HG03342 (cell line): ENCODE results near the gene UCN2.
"Not testable (repeated sequence)": the region's sequence is repeated elsewhere in the genome, so short reads cannot be mapped to it uniquely, and the experiment has no call there.

ENCODE experiments used
- ATAC-seq: cut with Tn5 transposase; IDR thresholded peaks from one replicate; pipeline ENCODE4 v1.9.1; 2021; ENCODE audit warnings: mild to moderate bottlenecking, moderate library complexity; ENCODE audit not compliant: unreplicated experiment

The UCN2 gene

DNA sequence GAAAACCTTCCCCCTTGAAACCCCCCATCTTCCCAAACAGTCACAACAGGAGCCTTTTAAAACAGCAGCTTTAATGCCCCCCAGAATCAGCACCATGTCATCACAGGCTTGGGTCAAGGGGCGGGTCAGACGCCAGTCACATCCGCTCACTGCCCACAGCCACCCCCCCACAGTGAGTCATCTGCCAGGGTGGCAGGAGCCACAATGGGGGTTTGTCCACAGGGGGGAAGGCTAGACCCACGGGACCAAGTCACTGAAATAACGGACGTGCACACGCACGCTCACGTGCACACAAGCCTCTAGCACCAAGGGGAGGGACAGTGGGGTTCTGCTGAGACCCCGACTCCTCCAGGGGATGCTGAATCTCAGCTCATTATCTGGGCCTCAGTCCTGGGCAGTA lies 441 bp upstream of the UCN2 start:
- no peak for ATAC-seq

DNA sequence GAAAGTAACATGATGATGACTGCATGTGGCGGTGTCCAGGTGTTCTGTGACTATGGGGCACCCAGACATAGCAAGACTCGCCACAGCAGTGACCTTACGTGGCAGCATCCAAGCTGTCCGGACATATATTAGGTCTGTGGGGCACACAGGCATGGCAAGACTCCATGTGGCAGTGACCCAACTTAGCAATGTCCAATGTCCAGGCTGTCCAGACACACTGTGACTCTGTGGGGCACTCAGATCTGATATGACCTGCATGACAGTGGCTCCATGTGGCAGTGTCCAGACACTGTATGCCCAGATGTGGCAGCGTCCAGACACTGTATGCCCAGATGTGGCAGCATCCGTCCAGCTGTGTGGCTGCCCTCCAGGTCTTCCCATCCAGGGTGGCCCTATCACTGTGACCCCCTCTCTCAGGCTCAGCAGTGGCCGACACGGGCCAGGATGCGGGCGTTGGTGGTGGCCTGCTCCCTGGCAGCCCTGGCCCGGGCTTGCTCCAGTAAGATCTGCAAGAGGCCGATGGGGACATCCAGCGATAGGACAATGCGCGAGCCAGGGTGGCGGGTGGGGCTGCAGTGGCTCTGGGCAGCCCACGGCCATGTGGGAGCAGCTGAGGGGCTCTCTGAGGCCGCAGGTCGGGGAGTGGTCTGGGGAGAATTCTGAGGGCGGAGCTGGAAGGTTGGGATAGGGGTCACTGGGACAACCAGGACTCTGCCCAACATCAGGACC lies 1.1 kb downstream of the UCN2 start:
- ATAC-seq: no peak

DNA sequence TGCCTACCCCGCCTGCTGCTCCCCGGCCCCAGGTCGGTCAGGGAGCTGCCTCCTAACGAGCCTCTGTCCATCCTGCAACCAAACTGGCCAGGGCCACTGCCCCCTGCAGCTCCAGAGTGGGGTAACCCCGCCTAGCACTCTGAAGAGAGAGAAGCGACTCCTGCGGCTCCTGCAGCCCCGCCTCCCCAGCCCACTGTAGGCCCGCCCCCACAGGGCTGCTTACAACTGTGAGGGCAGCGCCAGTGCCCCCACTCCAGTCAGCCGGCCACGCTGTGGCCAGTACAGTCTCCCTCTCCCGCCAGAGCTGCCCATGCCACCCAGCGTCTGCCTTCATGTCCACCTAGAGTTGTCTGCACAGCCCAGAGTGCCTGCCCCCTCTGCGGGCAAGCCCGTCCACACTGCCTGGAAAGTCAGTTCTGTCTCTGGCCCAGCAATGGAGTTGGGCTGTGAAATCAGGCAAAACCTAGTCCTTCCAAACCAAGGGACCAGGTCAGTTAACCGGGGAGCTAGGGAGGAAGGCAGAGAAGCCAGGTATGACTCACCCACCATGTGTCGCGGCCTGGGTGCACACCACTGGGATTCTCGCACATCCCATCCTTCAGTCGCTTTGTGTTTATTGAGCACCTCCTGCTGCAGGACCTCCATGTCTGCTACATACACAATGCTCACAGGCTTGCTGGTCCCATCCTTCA lies 2.4 kb downstream of the UCN2 start:
- no peak for ATAC-seq

DNA sequence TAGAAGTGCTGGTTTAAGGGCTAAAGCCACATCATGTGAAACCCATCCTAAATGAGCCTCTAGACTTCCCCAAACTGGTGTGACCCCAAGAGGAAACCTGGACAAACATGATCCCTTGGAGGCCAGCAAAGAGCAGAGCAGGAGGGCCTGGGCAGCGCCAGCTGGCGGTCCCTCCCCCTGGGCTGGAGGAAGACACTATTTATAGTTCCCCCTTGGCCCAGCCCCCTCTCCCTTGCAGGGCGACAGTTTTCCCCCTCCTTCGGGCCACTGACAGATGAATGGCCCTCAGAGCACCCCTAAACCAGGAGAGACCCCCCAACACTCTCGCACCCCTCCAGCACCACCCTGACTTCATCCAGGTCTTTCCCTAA lies 2.9 kb downstream of the UCN2 start:
- ATAC-seq: no peak

DNA sequence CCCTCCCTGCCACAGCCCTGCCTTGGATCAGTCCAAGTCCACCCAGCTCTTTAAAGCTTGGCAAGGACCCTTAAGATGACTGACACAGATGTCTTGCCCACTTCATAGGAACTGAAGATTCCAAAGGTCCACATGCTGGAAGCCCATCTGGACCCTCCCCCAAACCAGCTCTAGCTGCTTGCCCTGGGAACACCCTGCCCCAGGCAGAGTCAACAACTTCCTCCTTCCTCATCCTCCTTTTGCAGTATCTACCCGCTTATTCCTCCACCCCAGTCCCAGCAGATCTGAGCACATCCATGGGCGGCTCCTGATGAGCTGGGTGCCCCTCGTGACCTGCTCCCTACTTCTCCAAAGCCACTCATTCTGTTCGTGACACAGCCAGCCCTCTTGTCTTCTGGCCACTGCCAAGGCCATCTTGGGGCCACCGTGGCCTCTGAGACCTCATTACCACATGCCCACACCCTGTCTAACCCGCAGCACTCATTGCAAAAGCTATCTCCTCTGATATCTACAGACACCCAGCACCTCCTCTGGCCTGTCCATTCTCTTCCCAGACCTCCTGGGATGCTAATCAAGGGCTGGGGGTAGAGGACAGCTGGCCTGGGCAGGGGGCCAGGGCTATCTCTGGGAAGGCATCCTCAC lies 5.0 kb downstream of the UCN2 start:
- no peak for ATAC-seq

DNA sequence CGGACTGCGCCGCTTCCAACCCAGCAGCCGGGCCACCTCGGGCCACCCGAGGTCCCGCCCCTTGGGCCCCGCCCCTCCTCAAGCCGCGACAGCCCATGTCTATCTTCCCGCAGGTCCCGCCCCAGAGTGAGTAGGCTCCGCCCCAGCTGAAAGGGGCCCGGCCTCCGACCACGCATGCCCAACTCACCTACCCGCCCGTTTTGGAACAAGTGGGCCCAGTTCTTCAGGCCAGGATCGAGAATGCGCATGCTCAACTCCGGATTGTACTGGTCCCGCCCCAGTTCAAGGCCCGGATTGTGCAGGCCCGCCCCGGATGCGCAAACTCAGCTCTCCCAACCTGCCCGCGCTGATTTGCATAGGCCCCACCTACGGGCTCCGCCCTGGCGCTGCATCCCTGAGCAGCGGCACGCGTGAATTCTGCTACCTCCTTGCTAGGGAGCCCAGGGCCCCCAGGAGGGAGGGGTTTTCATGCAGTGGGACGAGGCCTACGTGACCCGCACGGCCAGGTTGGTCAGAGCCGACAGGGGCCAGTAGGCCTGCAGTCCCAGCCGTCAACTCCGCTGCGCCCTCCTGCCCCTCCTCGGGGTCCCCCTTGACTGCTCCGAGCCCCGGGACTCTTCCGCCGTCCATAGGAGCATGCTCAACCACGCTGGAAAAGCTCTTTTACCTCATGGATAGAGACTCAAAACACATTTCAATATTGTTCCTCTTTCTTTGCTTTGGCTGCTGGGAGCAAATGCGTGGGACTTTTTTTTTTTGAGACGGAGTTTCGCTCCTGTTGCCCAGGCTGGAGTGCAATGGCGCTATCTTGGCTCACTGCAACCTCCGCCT lies 6.6 kb downstream of the UCN2 start, which contains the start of gene PFKFB4:
Gene PFKFB4 (minus strand): TSS at position 8 of the 831 bp plus-strand sequence. CDS start 26 bp downstream, outside the sequence.
- peak; percentile 80 for ATAC-seq

DNA sequence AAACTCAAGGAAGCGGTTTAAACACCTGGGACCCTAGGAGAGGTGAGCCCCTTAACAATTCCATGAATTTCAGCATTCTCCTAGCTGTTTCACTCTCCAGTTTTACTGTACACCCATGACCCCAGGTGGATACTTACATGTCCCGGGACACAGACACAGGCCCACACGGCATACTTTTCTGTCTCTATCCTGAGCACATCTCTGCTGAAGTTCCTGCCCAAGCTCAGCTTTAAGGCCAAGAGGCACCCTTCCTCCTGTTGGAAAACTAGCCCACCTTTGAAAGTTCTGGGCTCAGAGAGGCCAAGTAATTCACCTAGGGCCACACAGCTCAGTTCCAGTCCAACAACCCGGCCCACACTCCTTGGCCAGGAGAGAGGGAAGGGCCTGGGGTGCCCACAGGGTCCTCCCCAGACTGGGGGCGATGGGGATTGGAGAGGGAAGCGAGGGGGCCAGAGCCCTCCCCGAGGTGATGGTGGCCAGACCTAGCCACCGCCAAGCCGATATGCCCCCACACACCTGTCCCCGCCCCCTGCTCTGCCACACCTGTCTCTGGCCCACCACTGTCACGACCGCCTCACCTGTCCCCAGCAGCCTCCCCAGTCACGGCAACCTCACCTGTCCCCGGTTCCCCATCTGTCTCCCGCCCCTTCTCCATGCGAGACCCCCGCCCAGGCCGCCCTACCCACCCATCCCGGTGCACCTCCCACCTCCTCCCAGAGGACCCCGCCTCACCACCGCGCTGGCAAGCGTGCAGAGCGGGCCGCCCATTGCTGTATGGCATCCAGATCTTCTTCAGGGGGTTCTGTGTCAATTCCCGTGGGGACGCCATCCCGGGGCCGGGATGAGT lies 7.4 kb downstream of the UCN2 start:
- ATAC-seq: no peak

DNA sequence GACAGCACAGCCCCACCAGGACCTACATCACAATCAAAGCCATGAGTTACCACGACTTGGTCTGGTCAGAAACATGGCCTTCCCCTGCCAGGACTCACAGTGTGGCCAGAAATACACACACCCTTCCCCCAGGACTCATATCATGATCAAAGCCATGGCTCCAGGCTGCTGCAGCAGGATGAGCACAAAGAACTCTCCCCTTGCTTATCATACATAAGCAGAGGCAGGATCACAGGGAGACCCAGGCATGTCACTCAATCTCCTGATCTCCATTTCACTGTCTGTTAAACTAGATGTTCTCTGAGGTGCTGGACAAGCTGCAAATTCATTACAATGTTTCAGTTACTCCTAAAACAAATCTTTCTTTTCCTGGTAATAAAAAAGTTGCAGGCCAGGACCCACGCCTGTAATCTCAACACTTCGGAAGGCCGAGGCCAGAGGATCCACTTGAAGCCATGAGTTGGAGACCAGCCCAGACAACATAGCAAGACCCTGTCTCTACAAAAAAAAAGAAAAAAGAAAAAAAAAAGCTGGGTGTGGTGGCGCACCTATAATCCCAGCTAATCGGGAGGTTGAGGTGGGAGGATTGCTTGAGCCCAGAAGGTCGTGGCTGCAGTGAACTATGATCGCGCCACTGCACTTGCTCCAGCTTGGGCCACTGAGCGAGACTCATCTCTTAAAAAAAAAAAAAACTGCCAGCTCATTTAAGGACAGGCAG lies 8.2 kb downstream of the UCN2 start:
- no peak for ATAC-seq

DNA sequence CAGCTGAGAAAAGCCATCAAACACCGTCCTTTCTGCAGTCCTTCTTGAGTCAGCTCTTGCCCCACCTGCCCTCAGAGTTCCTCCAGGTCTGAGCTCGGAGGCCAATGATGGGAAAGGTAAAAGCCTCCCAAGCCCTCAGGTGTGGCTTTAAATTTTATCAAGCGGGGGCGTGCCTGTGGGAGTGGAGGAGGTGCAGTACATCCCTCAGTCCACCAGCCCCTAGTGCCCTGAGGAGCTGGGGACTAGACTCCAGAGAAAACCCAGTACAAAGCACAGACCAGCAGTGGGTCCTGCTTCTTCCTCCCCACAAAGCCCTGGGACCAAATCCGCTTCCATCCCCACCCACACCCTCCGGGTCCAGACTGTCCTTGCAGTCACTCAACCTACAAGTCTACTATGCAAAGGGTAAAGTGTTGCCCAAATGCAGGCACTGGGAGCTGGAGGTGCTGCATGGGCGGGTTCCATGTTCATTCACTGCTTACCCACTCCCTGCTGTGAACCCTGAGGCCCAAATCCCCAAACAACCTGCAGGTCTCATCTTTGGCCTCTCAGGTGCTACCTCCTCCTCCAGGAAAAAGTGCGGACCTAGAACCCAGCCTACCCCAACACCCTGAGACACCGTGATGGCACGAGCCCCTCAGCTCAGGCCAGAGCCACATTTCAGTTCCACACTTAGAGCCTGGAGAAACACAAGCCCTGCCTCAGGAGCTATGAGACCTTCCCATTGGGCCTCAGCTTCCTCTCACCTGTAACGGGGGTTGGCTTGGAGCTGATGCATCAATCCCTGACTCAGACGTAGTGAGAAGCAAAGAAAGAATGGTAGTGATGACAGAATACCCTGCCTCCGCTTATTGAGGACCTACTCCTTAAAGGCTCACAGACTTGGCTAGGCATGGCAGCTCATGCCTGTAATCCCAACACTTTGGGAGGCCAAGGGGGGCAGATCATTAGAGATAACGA lies 9.4 kb downstream of the UCN2 start:
- no peak for ATAC-seq

DNA sequence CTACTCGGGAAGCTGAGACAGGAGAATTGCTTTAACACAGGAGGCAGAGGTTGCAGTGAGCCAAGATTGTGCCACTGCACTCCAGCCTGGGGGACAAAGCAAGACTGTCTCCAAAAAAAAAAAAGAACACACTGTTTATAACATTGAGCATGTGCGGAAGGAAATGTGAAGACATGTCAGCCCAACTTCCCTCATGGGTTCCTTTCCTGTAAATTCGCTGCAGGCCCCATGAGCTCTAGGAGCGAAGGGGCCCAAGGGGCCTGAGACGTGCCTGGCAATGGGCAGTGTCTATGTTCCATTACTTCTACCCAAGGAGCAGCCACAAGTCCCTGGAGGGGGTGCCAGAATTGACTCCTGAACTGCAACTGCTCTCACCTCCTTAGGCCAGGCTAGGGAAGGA lies 10.2 kb downstream of the UCN2 start:
- no peak for ATAC-seq

DNA sequence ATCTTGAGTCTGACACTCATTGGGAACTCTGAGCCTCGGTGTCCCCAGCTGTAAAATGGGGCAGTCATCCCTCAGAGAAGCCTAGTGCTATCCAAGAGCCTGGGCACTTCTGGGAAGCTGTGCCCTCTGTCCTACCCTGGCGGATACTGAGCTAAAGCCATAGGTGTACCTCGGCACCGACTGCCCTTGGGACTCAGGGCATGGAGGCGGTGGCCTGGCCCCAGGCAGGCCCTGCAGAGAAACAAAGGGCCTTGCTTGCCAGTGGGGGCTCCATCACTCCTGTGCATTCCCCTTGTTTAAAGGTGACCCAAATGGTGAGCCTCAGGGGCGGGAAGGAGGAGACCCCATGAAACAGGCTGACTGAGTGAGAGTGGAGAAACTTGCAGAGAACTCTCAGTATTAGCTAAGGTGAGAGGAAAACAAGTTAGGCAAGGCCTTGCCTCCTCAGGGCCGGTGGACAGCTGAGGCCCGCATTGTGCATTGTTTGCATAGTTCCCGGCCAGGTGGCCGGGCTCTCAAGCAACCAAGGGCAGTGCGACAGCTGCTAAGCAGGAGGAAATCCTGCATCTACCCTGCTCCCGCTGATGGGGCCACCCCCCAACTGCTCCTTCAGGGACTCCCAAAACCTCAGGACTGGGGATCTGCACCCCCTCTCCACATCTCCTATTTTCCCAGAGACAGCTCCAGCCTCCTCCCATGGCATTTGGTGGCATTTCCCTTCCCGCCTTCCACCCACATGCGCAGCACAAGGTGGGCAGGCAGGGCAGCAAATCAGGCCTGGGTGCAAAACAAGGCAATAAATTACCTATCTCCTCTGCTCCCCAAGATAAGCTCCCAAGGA lies 11.2 kb downstream of the UCN2 start:
- no peak for ATAC-seq

DNA sequence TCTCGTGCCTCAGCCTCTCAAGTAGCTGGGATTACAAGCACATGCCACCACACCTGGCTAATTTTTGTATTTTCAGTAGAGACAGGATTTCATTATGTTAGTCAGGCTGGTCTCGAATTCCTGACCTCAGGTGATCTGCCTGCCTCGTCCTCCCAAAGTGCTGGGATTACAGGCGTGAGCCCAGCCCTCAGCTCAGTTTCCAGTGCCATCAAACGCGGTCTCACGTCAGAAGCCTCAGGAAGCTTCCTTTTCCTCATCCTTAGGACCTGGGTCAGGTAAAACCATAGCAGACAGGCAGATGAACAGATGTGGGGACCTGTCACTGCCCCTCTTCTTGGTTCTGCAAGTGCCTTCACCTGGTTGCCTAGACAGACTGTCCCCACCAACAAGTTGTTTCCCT lies 11.9 kb downstream of the UCN2 start:
- not testable (repeated sequence) for ATAC-seq

DNA sequence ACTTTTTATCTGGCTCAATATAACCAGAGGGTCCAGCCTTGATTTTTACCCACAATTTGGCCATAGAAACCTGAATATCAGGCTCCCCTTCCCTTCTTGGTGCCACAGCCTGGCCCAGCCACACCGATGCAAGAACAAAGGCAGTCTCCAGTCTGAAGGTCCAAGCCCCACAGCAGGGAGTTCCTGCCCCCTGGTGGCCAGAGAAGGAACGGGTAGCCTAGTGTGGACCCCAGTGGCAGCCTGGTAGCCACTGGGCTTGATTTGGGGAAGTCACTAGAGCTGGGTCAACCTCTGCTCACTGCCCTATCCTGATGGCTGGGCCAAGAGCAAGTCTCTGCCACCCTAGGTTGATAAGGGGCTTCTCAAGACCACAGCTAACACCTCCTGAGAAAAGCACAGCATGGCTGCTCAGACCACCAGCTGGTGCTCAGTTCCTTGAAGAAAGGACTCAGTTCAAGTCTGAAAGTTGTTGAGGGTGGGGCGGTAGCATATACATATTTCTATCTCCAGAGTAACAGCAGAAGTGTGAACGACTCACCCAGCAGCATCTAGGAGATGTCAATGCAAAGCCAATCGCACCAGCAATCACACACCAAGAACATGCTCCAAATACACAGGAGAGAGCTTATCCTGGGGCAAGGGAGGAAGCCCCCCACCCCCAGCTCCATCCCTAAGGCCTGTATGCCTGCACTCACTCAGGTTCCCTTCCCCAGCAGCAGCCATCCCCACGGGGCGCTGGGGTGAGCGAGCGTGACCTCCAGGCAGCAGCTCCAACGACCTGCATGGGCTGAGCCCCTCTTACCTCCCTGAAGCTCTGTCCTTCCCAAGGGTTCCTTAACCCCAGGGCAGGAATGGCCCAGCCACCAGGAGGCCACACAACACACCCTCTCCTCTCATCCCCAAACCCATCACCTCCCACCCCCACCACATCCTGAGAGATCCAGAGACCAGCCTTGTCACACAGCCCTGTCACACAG lies 14.6 kb downstream of the UCN2 start:
- ATAC-seq: no peak

DNA sequence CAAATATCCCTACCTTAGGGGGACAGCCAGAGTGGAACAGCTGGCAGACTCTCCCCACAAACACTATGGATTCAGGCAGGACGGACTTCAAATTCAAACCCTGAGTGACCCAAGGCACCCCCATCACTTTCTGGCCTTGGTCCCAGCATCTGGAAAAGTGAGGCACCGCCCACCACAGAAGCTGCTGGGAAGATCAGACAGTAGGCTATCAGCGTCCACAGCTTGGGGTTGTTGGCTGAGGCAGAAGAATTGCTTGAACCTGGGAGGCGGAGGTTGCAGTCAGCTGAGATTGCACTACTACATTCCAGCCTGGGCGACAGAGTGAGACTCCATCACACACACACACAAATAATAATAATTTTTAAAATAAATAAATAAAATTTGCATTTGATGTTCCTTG lies 15.5 kb downstream of the UCN2 start:
- no peak for ATAC-seq

DNA sequence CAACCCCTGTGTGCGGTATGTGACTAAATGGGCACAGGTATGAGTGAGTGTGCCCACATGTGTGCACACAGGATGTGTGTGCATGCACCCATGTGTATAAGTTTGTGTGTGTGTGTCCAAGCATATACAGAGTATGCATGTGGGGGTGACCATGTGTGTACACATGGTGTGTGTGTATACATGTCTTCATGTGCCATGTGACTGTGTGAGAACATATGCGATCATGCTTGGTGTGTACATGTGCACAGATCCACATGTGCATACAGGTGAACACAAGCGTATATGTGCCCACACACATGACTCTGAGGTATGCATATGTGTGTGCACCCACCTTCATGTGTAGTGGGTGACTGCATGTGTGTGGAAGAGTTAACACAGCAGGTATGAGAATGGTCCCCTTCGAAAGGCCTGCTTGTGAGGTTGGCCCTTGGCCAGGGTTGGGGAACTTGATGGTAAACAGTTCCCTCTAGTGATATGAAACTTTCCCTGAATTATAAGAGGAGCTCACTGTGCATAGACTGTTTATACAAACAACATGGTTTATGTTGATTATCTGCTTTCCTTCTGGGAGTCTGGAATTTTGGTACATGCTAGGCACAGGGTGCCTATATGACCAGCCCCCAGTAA lies 17.3 kb downstream of the UCN2 start:
- ATAC-seq: no peak

DNA sequence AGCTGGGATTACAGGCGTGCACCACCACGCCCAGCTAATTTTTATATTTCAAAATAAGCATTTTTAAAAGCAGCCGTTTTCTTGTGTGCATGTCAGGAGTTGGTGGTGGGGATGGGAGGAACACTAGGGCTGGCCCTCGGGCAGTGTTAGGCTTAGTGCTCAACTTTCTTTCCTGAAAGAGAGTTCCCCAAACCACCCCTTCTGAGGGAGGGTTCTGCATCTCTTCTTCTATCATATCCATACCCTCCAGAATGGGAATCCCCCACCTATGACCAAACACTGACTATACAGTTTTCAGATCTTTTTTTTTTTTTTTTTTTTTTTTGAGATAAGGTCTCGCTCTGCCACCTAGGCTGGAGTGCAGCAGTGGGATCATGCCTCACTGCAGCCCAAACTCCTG lies 19.4 kb downstream of the UCN2 start:
- no peak for ATAC-seq
